Lung (tissue), 12 donors: ENCODE measurements around the gene SNX22. TPM values are rescaled to one million over a fixed set of nuclear protein-coding genes. Genes with fewer than 3 reads are reported as not detected.

Experiments used
- ATAC-seq: fragments of 200-7000 bp; cut with Tn5 transposase; one replicate; pipeline ENCODE4 v1.9.1; 2020; ENCODE audit warnings: moderate number of reproducible peaks; ENCODE audit not compliant: insufficient read depth, low FRiP score
- DNase-seq, 3 donors: peaks; one replicate each; pipeline ENCODE4 v3.0.0-alpha.2; 2013 to 2017
- H3K27ac ChIP-seq, 2 donors: one replicate each; pipeline ENCODE4 v1.5.1; 2013; ENCODE audit warnings: mild to moderate bottlenecking in 2 of 2, moderate library complexity in 2 of 2, control low read depth in 1 of 2, inconsistent platforms in 1 of 2, low read depth in 1 of 2, low read length in 1 of 2
- H3K27me3 ChIP-seq, 3 donors: one replicate each; pipeline ENCODE4 v1.5.1; 2013; ENCODE audit warnings: low read length in 2 of 3; ENCODE audit not compliant: control insufficient read depth in 3 of 3, insufficient read depth in 3 of 3
- H3K36me3 ChIP-seq, 4 donors: one replicate each; pipeline ENCODE4 v1.5.1; 2013; ENCODE audit warnings: low read length in 4 of 4, mild to moderate bottlenecking in 1 of 4, moderate library complexity in 1 of 4; ENCODE audit not compliant: control insufficient read depth in 4 of 4, insufficient read depth in 4 of 4
- H3K4me1 ChIP-seq, 5 donors: one replicate each; pipeline ENCODE4 v1.5.1; 2013; ENCODE audit warnings: low read length in 5 of 5, mild to moderate bottlenecking in 2 of 5, moderate library complexity in 1 of 5; ENCODE audit not compliant: control insufficient read depth in 5 of 5, insufficient read depth in 5 of 5
- H3K4me3 ChIP-seq: one replicate; pipeline ENCODE4 v1.5.1; 2013; ENCODE audit warnings: mild to moderate bottlenecking, control low read depth, moderate library complexity
- H3K9ac ChIP-seq, 2 donors: one replicate each; pipeline ENCODE4 v1.5.1; 2013; ENCODE audit warnings: low read length in 2 of 2, control low read depth in 1 of 2; ENCODE audit not compliant: insufficient read depth in 1 of 2
- H3K9me3 ChIP-seq, 4 donors: one replicate each; pipeline ENCODE4 v1.5.1; 2013; ENCODE audit warnings: low read length in 3 of 4, mild to moderate bottlenecking in 1 of 4, moderate library complexity in 1 of 4; ENCODE audit not compliant: control insufficient read depth in 4 of 4, insufficient read depth in 3 of 4
- WGBS, 2 donors: extraction: QIAGEN DNeasy Blood & Tissue Kit; methylation state at CpG; one replicate each; pipeline ENCODE4 v1.1.7; 2013; 5-methylcytosine and 5-hydroxymethylcytosine counted together
- polyA plus RNA-seq, 2 donors: library from polyadenylated mRNA; stranded (reverse); fragments of 200-250 nt; gene quantifications; one replicate each; pipeline ENCODE4 v1.2.1, GENCODE V29; 2013
- total RNA-seq, 2 donors: library from RNA; depleted of rRNA in 1 of 2; stranded (reverse); fragments of >200 nt in 1 of 2; gene quantifications; one replicate each; pipeline ENCODE4 v1.2.1, GENCODE V29; 2014 to 2021
- TF ChIP-seq, protein P1 (sequence below): IDR thresholded peaks from 2 replicates; pipeline ENCODE4 v1.5.1; 2012; ENCODE audit warnings: mild to moderate bottlenecking; ENCODE audit errors: control extremely low read depth, extremely low read depth
- donor health status: control.
- donor health status: control.
- donor health status: Bipolar disorder and iron deficiency.
- donor health status: healthy.
- donor health status: DM: yes; HTN: yes; CAD: no.

Gene SNX22
- total and polyA plus RNA-seq, 4 donors: 3.4 to 20.3 (median 9.2) TPM

DNA sequence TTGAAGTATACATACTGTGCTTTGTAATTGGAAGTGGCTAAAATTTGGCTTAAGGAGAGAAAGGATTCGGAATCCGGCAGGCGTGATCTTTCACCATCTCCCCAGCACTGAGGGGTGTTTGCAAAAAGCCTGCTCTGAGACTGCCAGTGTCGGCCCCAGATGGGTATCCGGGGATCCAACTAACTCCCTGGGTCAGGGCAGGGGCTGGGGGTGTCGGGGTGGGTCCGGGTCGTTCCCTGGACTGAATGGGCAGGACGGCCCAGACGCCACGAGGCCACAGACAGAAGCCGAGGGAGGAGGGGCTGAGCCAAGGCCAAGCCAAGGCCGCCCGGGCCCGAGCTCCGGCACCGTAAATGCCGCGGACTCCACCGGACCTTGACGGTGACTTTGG lies 10.9 kb downstream of the SNX22 start:
- ATAC-seq: peak; percentile 38
- TF ChIP-seq, protein P1, sequence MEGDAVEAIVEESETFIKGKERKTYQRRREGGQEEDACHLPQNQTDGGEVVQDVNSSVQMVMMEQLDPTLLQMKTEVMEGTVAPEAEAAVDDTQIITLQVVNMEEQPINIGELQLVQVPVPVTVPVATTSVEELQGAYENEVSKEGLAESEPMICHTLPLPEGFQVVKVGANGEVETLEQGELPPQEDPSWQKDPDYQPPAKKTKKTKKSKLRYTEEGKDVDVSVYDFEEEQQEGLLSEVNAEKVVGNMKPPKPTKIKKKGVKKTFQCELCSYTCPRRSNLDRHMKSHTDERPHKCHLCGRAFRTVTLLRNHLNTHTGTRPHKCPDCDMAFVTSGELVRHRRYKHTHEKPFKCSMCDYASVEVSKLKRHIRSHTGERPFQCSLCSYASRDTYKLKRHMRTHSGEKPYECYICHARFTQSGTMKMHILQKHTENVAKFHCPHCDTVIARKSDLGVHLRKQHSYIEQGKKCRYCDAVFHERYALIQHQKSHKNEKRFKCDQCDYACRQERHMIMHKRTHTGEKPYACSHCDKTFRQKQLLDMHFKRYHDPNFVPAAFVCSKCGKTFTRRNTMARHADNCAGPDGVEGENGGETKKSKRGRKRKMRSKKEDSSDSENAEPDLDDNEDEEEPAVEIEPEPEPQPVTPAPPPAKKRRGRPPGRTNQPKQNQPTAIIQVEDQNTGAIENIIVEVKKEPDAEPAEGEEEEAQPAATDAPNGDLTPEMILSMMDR: no peak
- no peak for DNase-seq
- peak overlapping the region; percentile 78 to 93 for H3K27ac ChIP-seq
- H3K27me3 ChIP-seq: no peaks in the 10 kb centered on the region
- H3K4me1 ChIP-seq: peaks cover 7 to 21% (median 12%) of the 10 kb centered on the region in 5 donors
- peak overlapping the region; percentile 73 to 88 for H3K9ac ChIP-seq
- peak overlapping the region; percentile 84 for H3K4me3 ChIP-seq
- H3K36me3 ChIP-seq: peaks cover 10 to 25% (median 23%) of the 10 kb centered on the region in 4 donors
- WGBS, 2 donors: 0 to 1% methylated on average over 20 to 21 of the region's 21 CpGs
- H3K9me3 ChIP-seq: no peaks in the 10 kb centered on the region

DNA sequence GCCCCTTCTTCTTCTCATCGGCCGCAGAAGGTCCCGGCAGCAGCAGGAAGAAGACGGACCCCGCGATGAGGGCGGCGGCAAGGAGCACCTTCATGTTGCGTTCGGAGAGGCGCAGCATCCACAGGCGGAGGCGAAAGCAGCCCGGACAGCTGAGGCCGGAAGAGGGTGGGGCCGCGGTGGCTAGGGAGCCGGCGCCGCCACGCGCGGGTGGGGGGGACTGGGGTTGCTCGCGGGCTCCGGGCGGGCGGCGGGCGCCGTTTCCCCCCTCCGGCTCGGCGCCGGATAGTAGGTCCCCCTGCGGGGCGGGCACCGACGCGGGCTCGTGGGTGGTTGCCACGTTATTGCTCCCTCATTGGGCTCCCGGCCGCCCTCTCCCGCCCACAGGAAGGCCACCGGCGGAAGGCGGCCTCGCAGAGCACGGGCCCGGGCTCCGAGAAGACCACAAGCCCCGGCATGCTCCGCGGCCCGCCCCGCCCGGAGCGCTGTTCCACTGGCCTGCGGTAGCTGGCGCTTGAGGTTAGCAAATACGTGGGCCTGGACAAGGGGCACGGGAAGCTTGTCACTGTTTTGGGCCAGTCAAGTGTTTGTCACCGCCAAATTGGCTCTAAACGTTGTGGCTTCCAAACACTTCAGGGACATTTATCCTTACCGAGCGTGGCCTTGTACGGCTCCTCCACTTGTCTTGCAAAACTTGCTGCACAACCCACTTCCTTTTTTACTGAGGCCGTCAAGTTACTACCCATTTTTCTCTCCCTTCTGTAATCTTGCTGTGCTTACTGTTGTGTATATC lies 11.5 kb downstream of the SNX22 start, which contains the start of gene PPIB:
PPIB (minus strand) TSS at position 154 of the 790 bp plus-strand sequence; CDS start at position 118, 36 bp downstream.
- Histone ChIP-seq H3K4me1 (peaks cover 7 to 27% (median 12%) of the 10 kb centered on the region in 5 donors), H3K27me3 (no peaks in the 10 kb centered on the region), H3K9me3 (no peaks in the 10 kb centered on the region), H3K4me3 (peak within 1 kb of the TSS; percentile 84), H3K27ac (peak within 1 kb of the TSS; percentile 93), H3K9ac (peak within 1 kb of the TSS; percentile 73 to 95), H3K36me3 (peaks cover 5 to 23% (median 18%) of the 10 kb centered on the region in 4 donors)
- ATAC-seq (peak; percentile 96), DNase-seq (peak; percentile 98 to 99 (median 98))
- TF ChIP-seq, protein P1: peak; percentile 21
- 0 to 1% methylated on average over 57 to 68 of the region's 69 CpGs for WGBS, 2 donors

DNA sequence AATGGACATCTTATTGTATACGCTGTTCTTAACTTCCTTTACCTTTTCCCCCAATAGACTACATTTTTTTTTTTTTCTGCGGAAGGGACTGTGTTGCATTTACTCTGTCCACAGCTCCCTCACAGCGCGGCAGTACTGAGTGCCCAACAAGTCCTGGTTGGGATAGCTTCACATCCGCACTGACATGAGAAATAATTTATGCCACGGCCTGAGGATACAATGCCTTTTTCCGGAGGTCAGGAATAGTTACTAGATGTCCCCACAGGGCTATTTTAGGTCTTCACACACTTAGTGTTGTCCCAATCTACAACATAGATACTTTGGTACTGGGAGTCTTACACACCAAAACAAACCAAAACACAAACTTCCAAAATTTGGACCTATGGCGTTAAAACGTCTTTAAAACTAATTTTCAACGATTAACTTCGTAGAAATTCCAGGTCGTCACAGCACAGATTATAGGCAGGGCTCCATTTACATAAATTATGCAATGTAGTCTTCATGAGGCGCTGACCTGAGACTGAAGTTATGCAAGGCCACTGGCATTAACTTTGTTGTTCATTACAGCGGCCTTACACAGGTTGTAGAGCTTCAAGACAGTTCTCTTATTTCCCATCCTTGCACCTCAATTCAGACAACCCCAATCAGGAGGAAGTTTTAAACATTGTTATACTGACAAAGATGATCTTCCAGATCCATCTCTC lies 12.3 kb downstream of the SNX22 start:
- WGBS, 2 donors: 14 to 26% methylated on average over 14 of the region's 14 CpGs
- TF ChIP-seq, protein P1: no peak
- H3K9me3 ChIP-seq: no peaks in the 10 kb centered on the region
- H3K27me3 ChIP-seq: no peaks in the 10 kb centered on the region
- H3K4me3 ChIP-seq: no peak overlapping the region
- H3K36me3 ChIP-seq: peaks cover 0 to 18% (median 11%) of the 10 kb centered on the region in 4 donors
- H3K9ac ChIP-seq: peak overlapping the region in 1 of 2 donors; percentile 95
- H3K27ac ChIP-seq: peak overlapping the region; percentile 93
- peaks cover 7 to 31% (median 12%) of the 10 kb centered on the region in 5 donors for H3K4me1 ChIP-seq
- DNase-seq (peak in 2 of 3 donors; percentile 29 to 66), ATAC-seq (no peak)
